Vagina (tissue), 2 donors: ENCODE measurements around the gene KRTAP4-16.

ENCODE experiments used
- POLR2A ChIP-seq, 2 donors: fragments of 450-650 bp; IDR thresholded peaks; one replicate each; pipeline ENCODE4 v1.6.1; 2017; ENCODE audit warnings: antibody characterized with exemption in 2 of 2, mild to moderate bottlenecking in 2 of 2, moderate library complexity in 2 of 2
- TF ChIP-seq, protein P1 (sequence below), 3 experiments: fragments of 450-650 bp in 2 of 3; fragments of 200-600 bp in 1 of 3; sonication (generic) in 1 of 3; IDR thresholded peaks; one replicate each; pipeline ENCODE4 v1.5.1; 2017 to 2019; ENCODE audit warnings: antibody characterized with exemption in 3 of 3, mild to moderate bottlenecking in 2 of 3, moderate library complexity in 2 of 3

DNA sequence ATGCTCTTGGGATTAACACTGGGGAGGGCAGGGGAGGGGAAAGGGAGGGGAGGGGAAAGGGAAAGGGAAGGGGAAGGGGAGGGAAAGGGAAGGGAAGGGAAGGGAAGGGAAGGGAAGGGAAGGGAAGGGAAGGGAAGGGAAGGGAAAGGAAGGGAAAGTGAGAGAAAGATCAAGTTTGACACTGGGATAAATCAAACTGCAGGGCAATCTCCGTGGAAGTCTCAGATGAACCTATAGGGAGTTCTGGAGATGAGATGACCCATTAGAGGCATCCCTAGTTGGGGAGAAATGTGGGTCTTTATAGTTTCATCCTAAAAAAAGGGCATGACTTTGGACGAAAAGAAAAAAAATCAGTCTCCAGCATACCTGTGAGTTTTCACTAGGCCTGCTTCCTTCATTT, 19.7 kb upstream of the KRTAP4-16 start:
- TF ChIP-seq, protein P1, sequence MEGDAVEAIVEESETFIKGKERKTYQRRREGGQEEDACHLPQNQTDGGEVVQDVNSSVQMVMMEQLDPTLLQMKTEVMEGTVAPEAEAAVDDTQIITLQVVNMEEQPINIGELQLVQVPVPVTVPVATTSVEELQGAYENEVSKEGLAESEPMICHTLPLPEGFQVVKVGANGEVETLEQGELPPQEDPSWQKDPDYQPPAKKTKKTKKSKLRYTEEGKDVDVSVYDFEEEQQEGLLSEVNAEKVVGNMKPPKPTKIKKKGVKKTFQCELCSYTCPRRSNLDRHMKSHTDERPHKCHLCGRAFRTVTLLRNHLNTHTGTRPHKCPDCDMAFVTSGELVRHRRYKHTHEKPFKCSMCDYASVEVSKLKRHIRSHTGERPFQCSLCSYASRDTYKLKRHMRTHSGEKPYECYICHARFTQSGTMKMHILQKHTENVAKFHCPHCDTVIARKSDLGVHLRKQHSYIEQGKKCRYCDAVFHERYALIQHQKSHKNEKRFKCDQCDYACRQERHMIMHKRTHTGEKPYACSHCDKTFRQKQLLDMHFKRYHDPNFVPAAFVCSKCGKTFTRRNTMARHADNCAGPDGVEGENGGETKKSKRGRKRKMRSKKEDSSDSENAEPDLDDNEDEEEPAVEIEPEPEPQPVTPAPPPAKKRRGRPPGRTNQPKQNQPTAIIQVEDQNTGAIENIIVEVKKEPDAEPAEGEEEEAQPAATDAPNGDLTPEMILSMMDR (IDR thresholded peaks at IDR 0.05), result no peak
- TF ChIP-seq POLR2A (IDR thresholded peaks at IDR 0.05), result no peak
